ENCODE results near the gene ANO10.

DNA sequence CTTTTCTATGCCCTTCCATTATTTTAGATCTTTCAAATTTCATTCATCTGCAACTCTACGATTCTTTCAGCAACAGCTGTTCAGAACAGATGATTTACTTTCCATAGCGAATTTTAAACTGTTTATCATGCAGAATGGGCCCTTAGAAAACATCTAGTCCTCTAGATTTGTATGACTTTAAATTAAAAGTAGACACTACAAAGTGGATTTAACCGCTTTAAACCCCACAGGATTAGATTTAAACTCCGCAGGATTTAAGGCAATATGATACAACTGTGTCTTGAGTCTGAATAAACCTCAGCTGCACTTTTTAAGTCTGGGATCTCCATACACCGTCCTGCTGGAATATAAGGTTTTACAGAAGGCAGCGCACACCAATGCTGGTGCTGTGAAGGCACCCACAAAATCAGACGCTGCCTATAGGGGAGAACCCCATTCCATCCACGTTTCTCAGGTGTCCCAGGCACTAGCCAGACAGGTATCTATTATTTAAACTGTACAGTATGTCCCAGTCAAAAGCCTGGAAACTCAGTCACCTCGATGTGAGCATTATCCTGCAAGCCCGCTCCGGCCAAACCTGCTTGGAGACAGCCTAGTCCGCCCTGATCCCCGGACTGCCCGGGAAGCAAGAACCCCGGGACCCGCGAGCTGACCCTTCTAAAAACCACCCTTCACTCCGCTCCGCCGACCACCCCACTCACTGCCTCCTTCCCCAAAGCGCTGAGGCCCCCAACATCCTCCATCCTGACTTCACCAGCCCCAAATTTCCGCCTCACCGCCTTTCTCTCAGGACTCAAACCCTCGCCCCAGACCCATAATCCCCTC is 768 bp downstream of the ANO10 start:
- TF ChIP-seq CTCF (IDR thresholded peaks at IDR 0.05) (no peak), EP300 (IDR thresholded peaks at IDR 0.05) (no peak), POLR2A (IDR thresholded peaks at IDR 0.05) (no peak)

All from suprapubic skin (tissue), 3 donors.